Measurements from ENCODE around the gene AOAH.
"Not testable (repeated sequence)": the region's sequence is repeated elsewhere in the genome, so short reads cannot be mapped to it uniquely, and the experiment has no call there.

AOAH gene

GRCh38 chr7:36468370-36469101, 255.8 kb downstream of the AOAH start:
- no peak for DNase-seq (ENCODE audit: low spot score)

- DNase-seq (ENCODE audit: low spot score): not testable (repeated sequence)
These were observed 258.3 kb downstream of the AOAH start for GRCh38 chr7:36466001-36466400.

DNA sequence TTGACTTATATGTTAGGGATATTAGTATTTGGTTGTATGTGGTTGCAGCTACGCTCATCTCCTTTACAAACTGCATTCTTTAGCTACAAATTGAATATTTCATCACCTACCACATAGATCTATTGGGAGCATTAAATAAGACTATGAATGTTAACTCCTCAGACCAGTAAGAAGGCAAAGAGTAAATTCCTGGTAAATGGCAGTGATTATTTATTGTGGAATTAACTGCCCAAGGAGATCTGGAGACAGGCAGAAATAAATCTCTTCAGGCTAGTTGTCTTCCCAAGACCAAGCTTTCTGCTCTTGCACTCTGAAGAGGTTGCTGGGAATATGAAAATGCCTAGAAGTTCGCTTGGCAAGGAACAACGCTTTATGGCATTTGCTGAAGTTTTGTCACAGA, 260.0 kb downstream of the AOAH start:
- no peak for DNase-seq (ENCODE audit: low spot score)
